Measurements from ENCODE around the gene SCAMP2. TPM values are rescaled to one million over a fixed set of nuclear protein-coding genes. Genes with fewer than 3 reads are reported as not detected.

SCAMP2 gene
- total RNA-seq, 1 donor from 2014 or later = 15.7 TPM

DNA sequence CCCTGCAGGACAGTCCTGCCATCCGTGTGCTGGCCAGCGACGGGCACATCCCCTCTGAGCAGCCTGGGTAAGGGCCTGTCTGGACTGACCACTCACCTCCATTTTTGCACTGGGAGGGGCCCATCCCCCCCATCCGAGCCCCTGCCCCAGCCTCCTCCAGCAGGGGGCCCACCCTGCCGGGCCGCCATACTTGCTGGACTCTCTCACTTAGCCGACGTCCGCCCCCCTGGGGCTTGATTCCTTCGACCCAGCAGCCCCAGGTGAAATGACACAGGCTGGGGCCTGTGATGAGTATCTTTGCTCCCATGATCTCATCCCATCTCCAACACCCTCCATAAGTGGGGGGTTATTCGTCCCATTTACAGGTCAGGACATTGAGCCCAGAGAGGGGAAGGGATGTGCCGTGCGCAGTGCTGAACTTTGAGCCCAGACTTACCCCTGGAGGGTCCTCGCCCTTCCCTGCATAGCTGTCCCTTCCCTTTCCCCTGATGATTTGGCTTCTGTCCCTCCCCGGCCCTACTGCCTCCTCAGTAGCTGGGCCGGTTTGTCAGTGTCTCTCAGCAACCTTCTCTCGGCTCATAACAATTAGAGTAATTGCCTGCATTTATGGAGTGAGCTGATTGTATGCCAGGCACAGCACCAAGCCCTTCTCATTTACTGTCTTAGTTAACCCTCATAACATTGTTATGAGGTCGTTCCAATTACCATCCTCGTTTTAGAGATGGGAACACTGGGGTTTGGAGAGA is 56.4 kb downstream of the SCAMP2 start:
- Histone ChIP-seq H3K27ac (ENCODE audit: low read depth, low read length) (peak overlapping the region; percentile 77), H3K9ac (ENCODE audit: low read depth in 1 of 3, low read length in 3 of 3) (peak overlapping the region in 2 of 3 donors; percentile 7 to 57), H3K4me3 (ENCODE audit: low read length in 3 of 3) (no peak overlapping the region), H3K36me3 (ENCODE audit: control insufficient read depth in 3 of 3, insufficient read depth in 3 of 3, low read length in 3 of 3) (no peaks in the 10 kb centered on the region), H3K4me1 (ENCODE audit: control insufficient read depth in 3 of 3, insufficient read depth in 3 of 3, low read length in 3 of 3) (peaks cover 10 to 28% (median 20%) of the 10 kb centered on the region in 3 donors), H3K27me3 (ENCODE audit: control insufficient read depth in 3 of 3, insufficient read depth in 3 of 3, low read length in 3 of 3) (peaks cover 0 to 4% (median 0%) of the 10 kb centered on the region in 3 donors), H3K9me3 (ENCODE audit: control insufficient read depth in 3 of 3, low read length in 3 of 3) (no peaks in the 10 kb centered on the region)

DNA sequence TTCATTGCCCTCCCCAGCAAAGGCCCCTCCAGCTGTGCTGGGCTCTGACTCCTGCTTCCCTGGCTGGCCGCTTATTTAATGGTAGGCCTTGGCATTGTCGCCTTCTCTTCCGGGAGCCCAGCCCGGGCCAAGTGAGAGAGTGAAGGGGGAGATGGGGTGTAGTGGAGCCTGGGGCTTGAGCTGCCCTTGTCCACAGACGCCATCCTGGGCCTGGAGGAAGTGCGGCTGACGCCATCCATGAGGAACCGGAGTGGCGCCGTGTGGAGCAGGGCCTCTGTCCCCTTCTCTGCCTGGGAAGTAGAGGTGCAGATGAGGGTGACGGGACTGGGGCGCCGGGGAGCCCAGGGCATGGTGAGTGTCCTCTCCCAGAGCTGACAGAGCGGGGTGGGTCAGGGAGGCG is 57.2 kb downstream of the SCAMP2 start:
- Histone ChIP-seq H3K36me3 (ENCODE audit: control insufficient read depth in 3 of 3, insufficient read depth in 3 of 3, low read length in 3 of 3) (no peaks in the 10 kb centered on the region), H3K9ac (ENCODE audit: low read depth in 1 of 3, low read length in 3 of 3) (no peak overlapping the region), H3K9me3 (ENCODE audit: control insufficient read depth in 3 of 3, low read length in 3 of 3) (no peaks in the 10 kb centered on the region), H3K27ac (ENCODE audit: low read depth, low read length) (no peak overlapping the region), H3K4me1 (ENCODE audit: control insufficient read depth in 3 of 3, insufficient read depth in 3 of 3, low read length in 3 of 3) (peaks cover 10 to 28% (median 20%) of the 10 kb centered on the region in 3 donors), H3K4me3 (ENCODE audit: low read length in 3 of 3) (no peak overlapping the region), H3K27me3 (ENCODE audit: control insufficient read depth in 3 of 3, insufficient read depth in 3 of 3, low read length in 3 of 3) (peaks cover 0 to 4% (median 0%) of the 10 kb centered on the region in 3 donors)

DNA sequence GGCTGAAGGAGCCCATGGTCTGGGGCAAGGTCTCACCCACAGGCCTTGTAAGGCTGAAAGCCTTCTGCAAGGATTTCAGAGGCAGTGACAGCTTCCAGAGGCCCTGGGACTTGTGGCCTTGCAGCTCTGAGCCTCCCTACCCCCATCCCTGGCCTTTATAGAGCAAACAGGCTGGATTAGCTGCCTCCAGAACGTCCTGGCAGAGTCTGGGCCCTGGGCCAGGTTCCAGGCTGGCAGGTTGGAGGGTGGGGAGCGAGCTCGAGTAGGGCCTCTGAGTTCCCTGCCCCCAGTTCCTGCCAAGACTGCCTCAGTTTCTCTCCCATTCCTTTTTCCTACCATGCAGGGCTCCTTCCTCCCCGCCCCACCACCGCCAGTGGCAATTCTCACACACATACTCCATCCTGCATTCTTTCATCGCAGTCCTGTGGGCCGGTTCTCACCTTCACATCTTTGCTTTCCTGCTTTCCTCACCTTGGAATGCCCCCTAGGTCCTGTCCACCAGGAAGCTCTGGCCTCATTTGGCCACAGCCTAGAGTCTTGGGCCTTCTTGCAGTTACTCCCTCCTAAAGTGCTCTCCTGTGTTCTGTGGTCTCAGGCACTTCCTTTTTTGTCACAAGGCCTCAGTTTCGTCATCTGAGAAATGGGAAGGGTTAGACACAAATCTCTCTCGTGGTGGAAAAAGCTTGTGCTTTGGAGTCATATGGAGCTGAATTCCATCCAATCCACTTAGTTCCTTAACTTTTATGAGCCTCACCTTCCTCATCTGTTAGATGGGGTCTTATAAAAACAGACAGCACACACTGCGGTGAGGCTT is 57.8 kb downstream of the SCAMP2 start:
- Histone ChIP-seq H3K9ac (ENCODE audit: low read depth in 1 of 3, low read length in 3 of 3) (peak overlapping the region in 2 of 3 donors; percentile 5 to 45), H3K27me3 (ENCODE audit: control insufficient read depth in 3 of 3, insufficient read depth in 3 of 3, low read length in 3 of 3) (peaks cover 0 to 4% (median 0%) of the 10 kb centered on the region in 3 donors), H3K4me1 (ENCODE audit: control insufficient read depth in 3 of 3, insufficient read depth in 3 of 3, low read length in 3 of 3) (peaks cover 10 to 28% (median 20%) of the 10 kb centered on the region in 3 donors), H3K27ac (ENCODE audit: low read depth, low read length) (no peak overlapping the region), H3K9me3 (ENCODE audit: control insufficient read depth in 3 of 3, low read length in 3 of 3) (no peaks in the 10 kb centered on the region), H3K4me3 (ENCODE audit: low read length in 3 of 3) (no peak overlapping the region), H3K36me3 (ENCODE audit: control insufficient read depth in 3 of 3, insufficient read depth in 3 of 3, low read length in 3 of 3) (no peaks in the 10 kb centered on the region)

DNA sequence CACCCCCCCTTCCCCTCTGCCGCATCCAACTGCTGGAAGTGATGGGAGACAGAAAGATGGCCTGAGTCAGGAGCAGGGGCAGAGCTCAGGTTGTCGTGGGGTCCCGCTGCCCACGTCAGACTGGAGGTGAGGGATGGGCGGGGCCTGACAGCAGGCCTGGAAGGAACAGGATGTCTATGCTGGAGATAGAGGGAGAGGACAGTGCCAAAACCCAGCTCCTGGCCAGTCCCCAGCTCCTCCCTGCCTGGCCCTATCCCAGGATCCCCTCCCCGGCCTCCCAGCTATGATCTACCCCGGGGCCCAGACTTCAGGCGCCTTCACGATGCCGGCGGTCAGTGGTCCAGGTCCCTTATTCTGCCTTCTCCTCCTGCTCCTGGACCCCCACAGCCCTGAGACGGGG is 60.6 kb downstream of the SCAMP2 start, which contains the start of gene LMAN1L:
LMAN1L (plus strand) TSS at position 303 of the 400 bp plus-strand sequence; CDS start at position 323, 20 bp downstream.
- no peaks in the 10 kb centered on the region for H3K36me3 ChIP-seq (ENCODE audit: control insufficient read depth in 3 of 3, insufficient read depth in 3 of 3, low read length in 3 of 3)
- no peak within 1 kb of the TSS for H3K27ac ChIP-seq (ENCODE audit: low read depth, low read length)
- H3K4me3 ChIP-seq (ENCODE audit: low read length in 3 of 3) = no peak within 1 kb of the TSS
- H3K9me3 ChIP-seq (ENCODE audit: control insufficient read depth in 3 of 3, low read length in 3 of 3) = no peaks in the 10 kb centered on the region
- H3K9ac ChIP-seq (ENCODE audit: low read depth in 1 of 3, low read length in 3 of 3) = no peak within 1 kb of the TSS
- H3K27me3 ChIP-seq (ENCODE audit: control insufficient read depth in 3 of 3, insufficient read depth in 3 of 3, low read length in 3 of 3) = no peaks in the 10 kb centered on the region
- H3K4me1 ChIP-seq (ENCODE audit: control insufficient read depth in 3 of 3, insufficient read depth in 3 of 3, low read length in 3 of 3) = peaks cover 10 to 28% (median 20%) of the 10 kb centered on the region in 3 donors

DNA sequence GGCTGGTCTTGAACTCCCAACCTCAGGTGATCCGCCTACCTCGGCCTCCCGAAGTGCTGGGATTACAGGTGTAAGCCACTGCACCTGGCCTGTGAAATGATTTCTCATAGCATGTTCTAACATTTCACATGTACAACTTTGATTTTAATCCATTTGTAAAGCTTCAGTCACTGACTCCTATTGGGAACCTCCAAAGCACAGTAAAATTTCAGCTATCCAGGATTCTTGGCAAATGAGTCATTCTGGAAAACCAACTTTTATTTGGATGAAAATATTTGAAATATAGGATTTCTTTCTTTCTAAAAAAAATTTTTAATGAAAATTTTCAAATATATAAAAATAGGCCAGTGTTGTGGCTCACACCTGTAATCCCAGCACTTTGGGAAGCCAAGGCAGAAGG is 63.2 kb downstream of the SCAMP2 start:
- no peak overlapping the region for H3K4me3 ChIP-seq (ENCODE audit: low read length in 3 of 3)
- no peaks in the 10 kb centered on the region for H3K9me3 ChIP-seq (ENCODE audit: control insufficient read depth in 3 of 3, low read length in 3 of 3)
- H3K9ac ChIP-seq (ENCODE audit: low read depth in 1 of 3, low read length in 3 of 3) = no peak overlapping the region
- H3K4me1 ChIP-seq (ENCODE audit: control insufficient read depth in 3 of 3, insufficient read depth in 3 of 3, low read length in 3 of 3) = peaks cover 2 to 13% (median 3%) of the 10 kb centered on the region in 3 donors
- no peaks in the 10 kb centered on the region for H3K27me3 ChIP-seq (ENCODE audit: control insufficient read depth in 3 of 3, insufficient read depth in 3 of 3, low read length in 3 of 3)
- H3K36me3 ChIP-seq (ENCODE audit: control insufficient read depth in 3 of 3, insufficient read depth in 3 of 3, low read length in 3 of 3) = no peaks in the 10 kb centered on the region
- H3K27ac ChIP-seq (ENCODE audit: low read depth, low read length) = no peak overlapping the region

DNA sequence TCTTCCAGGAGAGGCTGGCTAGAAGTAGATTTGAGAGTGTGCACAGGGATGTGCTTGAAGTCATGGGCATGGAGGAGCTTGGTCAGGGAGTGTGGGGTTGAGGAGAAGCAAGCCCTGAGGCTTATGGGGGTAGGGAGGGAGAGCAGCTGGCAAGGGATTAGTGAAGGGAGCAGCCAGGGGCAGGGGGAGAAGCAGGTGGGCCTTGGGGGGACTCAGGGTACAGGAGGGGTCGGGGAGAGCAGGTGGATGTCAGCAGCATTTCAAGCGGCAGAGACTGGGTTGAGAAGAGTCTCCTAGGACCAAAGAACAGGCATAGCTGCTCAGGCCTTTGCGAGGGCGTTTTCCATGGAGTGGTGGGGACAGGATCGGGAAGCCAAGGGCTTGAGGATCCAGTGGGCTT is 63.9 kb downstream of the SCAMP2 start:
- no peaks in the 10 kb centered on the region for H3K27me3 ChIP-seq (ENCODE audit: control insufficient read depth in 3 of 3, insufficient read depth in 3 of 3, low read length in 3 of 3)
- H3K9ac ChIP-seq (ENCODE audit: low read depth in 1 of 3, low read length in 3 of 3) = no peak overlapping the region
- no peaks in the 10 kb centered on the region for H3K9me3 ChIP-seq (ENCODE audit: control insufficient read depth in 3 of 3, low read length in 3 of 3)
- no peak overlapping the region for H3K27ac ChIP-seq (ENCODE audit: low read depth, low read length)
- no peaks in the 10 kb centered on the region for H3K36me3 ChIP-seq (ENCODE audit: control insufficient read depth in 3 of 3, insufficient read depth in 3 of 3, low read length in 3 of 3)
- H3K4me3 ChIP-seq (ENCODE audit: low read length in 3 of 3) = no peak overlapping the region
- peaks cover 0 to 9% (median 0%) of the 10 kb centered on the region in 3 donors for H3K4me1 ChIP-seq (ENCODE audit: control insufficient read depth in 3 of 3, insufficient read depth in 3 of 3, low read length in 3 of 3)

DNA sequence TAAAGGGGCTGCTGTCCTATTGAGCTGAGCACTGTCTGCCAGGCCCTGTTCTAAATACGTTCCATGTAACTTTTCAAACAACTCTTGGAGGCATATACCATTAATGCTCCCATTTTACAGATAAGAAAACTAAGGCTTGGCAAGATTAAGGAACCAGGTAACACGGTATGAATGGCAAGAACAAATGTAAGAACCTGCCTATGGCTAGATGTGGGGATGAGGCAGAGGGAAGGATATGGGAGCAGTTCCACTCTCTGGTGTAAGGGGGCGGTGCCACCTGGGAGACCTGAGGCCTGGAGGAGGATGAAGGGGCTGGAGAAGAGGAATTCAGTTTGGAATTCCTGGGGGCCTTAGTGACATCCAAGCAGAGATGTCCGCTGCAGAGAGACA is 64.3 kb downstream of the SCAMP2 start:
- Histone ChIP-seq H3K9me3 (ENCODE audit: control insufficient read depth in 3 of 3, low read length in 3 of 3) (no peaks in the 10 kb centered on the region), H3K27ac (ENCODE audit: low read depth, low read length) (no peak overlapping the region), H3K4me3 (ENCODE audit: low read length in 3 of 3) (no peak overlapping the region), H3K36me3 (ENCODE audit: control insufficient read depth in 3 of 3, insufficient read depth in 3 of 3, low read length in 3 of 3) (peaks cover 0 to 4% (median 3%) of the 10 kb centered on the region in 3 donors), H3K27me3 (ENCODE audit: control insufficient read depth in 3 of 3, insufficient read depth in 3 of 3, low read length in 3 of 3) (no peaks in the 10 kb centered on the region), H3K4me1 (ENCODE audit: control insufficient read depth in 3 of 3, insufficient read depth in 3 of 3, low read length in 3 of 3) (peaks cover 0 to 9% (median 0%) of the 10 kb centered on the region in 3 donors), H3K9ac (ENCODE audit: low read depth in 1 of 3, low read length in 3 of 3) (no peak overlapping the region)

DNA sequence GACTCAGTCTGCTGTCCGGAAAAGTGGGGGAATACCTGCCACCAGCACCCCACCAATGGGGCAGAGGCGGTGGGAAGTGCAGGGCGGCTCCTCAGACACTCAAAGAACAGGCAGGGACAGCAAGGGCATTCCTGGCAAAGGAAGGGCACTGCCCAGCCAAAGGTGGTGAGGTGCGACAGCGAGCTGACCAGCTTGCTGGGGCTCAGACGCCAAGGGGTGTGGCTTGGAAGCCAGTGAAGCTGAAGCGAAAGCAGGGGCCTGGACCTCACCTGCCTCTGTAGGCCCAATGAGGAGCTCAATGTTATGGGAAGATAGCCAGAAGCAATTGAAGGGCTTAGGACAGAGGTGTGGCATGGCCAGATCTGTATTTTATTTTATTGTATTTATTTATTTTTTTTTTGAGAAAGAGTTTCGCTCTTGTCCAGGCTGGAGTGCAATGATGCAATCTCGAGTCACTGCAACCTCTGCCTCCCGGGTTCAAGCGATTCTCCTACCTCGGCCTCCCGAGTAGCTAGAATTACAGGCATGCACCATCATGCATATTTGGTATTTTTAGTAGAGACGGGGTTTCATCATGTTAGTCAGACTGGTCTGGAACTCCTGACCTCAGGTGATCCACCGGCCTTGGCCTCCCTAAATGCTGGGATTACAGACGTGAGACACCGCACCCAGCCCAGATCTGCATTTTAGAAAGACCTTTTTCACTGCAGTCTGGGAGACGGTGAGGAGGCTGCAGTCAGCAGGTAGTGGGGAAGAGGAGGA is 64.9 kb downstream of the SCAMP2 start:
- H3K4me3 ChIP-seq (ENCODE audit: low read length in 3 of 3) = no peak overlapping the region
- peaks cover 4 to 8% (median 7%) of the 10 kb centered on the region in 3 donors for H3K36me3 ChIP-seq (ENCODE audit: control insufficient read depth in 3 of 3, insufficient read depth in 3 of 3, low read length in 3 of 3)
- H3K9ac ChIP-seq (ENCODE audit: low read depth in 1 of 3, low read length in 3 of 3) = no peak overlapping the region
- H3K27ac ChIP-seq (ENCODE audit: low read depth, low read length) = no peak overlapping the region
- peaks cover 0 to 9% (median 0%) of the 10 kb centered on the region in 3 donors for H3K4me1 ChIP-seq (ENCODE audit: control insufficient read depth in 3 of 3, insufficient read depth in 3 of 3, low read length in 3 of 3)
- no peaks in the 10 kb centered on the region for H3K27me3 ChIP-seq (ENCODE audit: control insufficient read depth in 3 of 3, insufficient read depth in 3 of 3, low read length in 3 of 3)
- no peaks in the 10 kb centered on the region for H3K9me3 ChIP-seq (ENCODE audit: control insufficient read depth in 3 of 3, low read length in 3 of 3)

DNA sequence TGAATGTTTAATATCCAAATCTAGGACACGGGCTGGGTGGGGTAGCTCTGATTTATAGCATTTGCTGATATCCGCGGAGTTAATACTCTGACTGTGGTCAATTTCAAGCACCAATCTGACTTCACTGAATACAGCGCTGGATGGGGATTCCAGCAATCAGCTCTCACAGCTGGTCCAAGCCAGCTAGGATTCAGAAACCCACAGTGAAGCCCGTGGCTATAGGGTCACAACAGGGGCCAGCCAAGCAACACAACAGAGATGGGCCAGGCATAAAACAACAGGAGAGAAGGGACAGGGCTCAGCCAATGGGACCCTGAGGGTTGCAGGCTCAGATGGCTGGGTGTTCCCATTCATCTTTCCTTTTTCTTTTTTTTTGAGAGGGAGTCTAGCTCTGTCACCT is 65.9 kb downstream of the SCAMP2 start:
- no peak overlapping the region for H3K27ac ChIP-seq (ENCODE audit: low read depth, low read length)
- H3K9ac ChIP-seq (ENCODE audit: low read depth in 1 of 3, low read length in 3 of 3) = no peak overlapping the region
- H3K4me3 ChIP-seq (ENCODE audit: low read length in 3 of 3) = no peak overlapping the region

More for the DNA sequence above, 65.9 kb downstream of the SCAMP2 start:
- Histone ChIP-seq H3K27me3 (ENCODE audit: control insufficient read depth in 3 of 3, insufficient read depth in 3 of 3, low read length in 3 of 3) (no peaks in the 10 kb centered on the region), H3K4me1 (ENCODE audit: control insufficient read depth in 3 of 3, insufficient read depth in 3 of 3, low read length in 3 of 3) (peaks cover 0 to 9% (median 0%) of the 10 kb centered on the region in 3 donors), H3K9me3 (ENCODE audit: control insufficient read depth in 3 of 3, low read length in 3 of 3) (no peaks in the 10 kb centered on the region), H3K36me3 (ENCODE audit: control insufficient read depth in 3 of 3, insufficient read depth in 3 of 3, low read length in 3 of 3) (peaks cover 4 to 14% (median 7%) of the 10 kb centered on the region in 3 donors)

Measured in skeletal muscle tissue (tissue), 4 donors.